ENCODE results near the gene MYO9B.

MYO9B gene

GRCh38 chr19:17254636-17255035, 179.1 kb downstream of the MYO9B start:
- no peak overlapping the region for H3K9ac ChIP-seq (ENCODE audit: low read length)
- H3K4me1 ChIP-seq (ENCODE audit: control insufficient read depth in 1 of 2, insufficient read depth in 2 of 2, low read length in 2 of 2): peaks cover 7 to 15% of the 10 kb centered on the region in 2 experiments
- no peak for DNase-seq
- peaks cover 2% of the 10 kb centered on the region for H3K79me2 ChIP-seq (ENCODE audit: control insufficient read depth, insufficient read depth, low read length, poor library complexity)
- H3K18ac ChIP-seq (ENCODE audit: low read length): no peak overlapping the region
- no peak overlapping the region for H4K8ac ChIP-seq (ENCODE audit: low read depth, low read length)
- H2AFZ ChIP-seq (ENCODE audit: insufficient read depth, low read length, poor library complexity): no peak overlapping the region
- H3K27me3 ChIP-seq (ENCODE audit: insufficient read depth, low read length): no peaks in the 10 kb centered on the region
- H3K23ac ChIP-seq (ENCODE audit: low read length): no peak overlapping the region
- H3K14ac ChIP-seq (ENCODE audit: low read length): peak overlapping the region; percentile 37
- peaks cover 7% of the 10 kb centered on the region for H3K9me3 ChIP-seq (ENCODE audit: insufficient read depth, low read depth, low read length)
- no peak overlapping the region for H4K12ac ChIP-seq (ENCODE audit: low read depth, low read length)
- no peak overlapping the region for H4K91ac ChIP-seq (ENCODE audit: low read depth, low read length)
- H3K4me3 ChIP-seq (ENCODE audit: low read depth, low read length): no peak overlapping the region
- H3K36me3 ChIP-seq (ENCODE audit: control insufficient read depth in 1 of 2, insufficient read depth in 2 of 2, low read length in 2 of 2): peaks cover 8 to 9% of the 10 kb centered on the region in 2 experiments
- H2BK5ac ChIP-seq (ENCODE audit: low read depth, low read length, poor library complexity): no peak overlapping the region
- H2BK12ac ChIP-seq (ENCODE audit: low read length): peak overlapping the region; percentile 71
- no peak overlapping the region for H3K4me2 ChIP-seq (ENCODE audit: low read length)
- H2AK5ac ChIP-seq (ENCODE audit: low read length): peak overlapping the region; percentile 64
- peaks cover 14% of the 10 kb centered on the region for H3K79me1 ChIP-seq (ENCODE audit: low read length)
- no peak overlapping the region for H3K4ac ChIP-seq (ENCODE audit: low read depth, low read length)
- H2BK120ac ChIP-seq (ENCODE audit: insufficient read depth, low read length, poor library complexity): peak overlapping the region; percentile 20
- no CpG with 5 or more reads among the region's 10 CpGs for WGBS (ENCODE audit: extremely low coverage, insufficient coverage, insufficient read length)
- H3K27ac ChIP-seq (ENCODE audit: low read depth, low read length): no peak overlapping the region

GRCh38 chr19:17255150-17255621, 179.6 kb downstream of the MYO9B start:
- Histone ChIP-seq H3K4me3 (ENCODE audit: low read depth, low read length) (peak overlapping the region; percentile 5), H3K4me2 (ENCODE audit: low read length) (no peak overlapping the region), H3K4me1 (ENCODE audit: control insufficient read depth in 1 of 2, insufficient read depth in 2 of 2, low read length in 2 of 2) (peaks cover 2 to 10% of the 10 kb centered on the region in 2 experiments), H3K9me3 (ENCODE audit: insufficient read depth, low read depth, low read length) (peaks cover 9% of the 10 kb centered on the region), H3K79me1 (ENCODE audit: low read length) (peaks cover 8% of the 10 kb centered on the region), H2AK5ac (ENCODE audit: low read length) (peak overlapping the region; percentile 10), H3K36me3 (ENCODE audit: control insufficient read depth in 1 of 2, insufficient read depth in 2 of 2, low read length in 2 of 2) (peaks cover 8 to 11% of the 10 kb centered on the region in 2 experiments), H2BK120ac (ENCODE audit: insufficient read depth, low read length, poor library complexity) (peak overlapping the region; percentile 20), H2BK5ac (ENCODE audit: low read depth, low read length, poor library complexity) (no peak overlapping the region), H3K27ac (ENCODE audit: low read depth, low read length) (no peak overlapping the region), H3K23ac (ENCODE audit: low read length) (no peak overlapping the region), H4K91ac (ENCODE audit: low read depth, low read length) (peak overlapping the region; percentile 41), H2BK12ac (ENCODE audit: low read length) (peak overlapping the region; percentile 28), H2AFZ (ENCODE audit: insufficient read depth, low read length, poor library complexity) (peak overlapping the region; percentile 12), H3K14ac (ENCODE audit: low read length) (peak overlapping the region; percentile 14), H4K12ac (ENCODE audit: low read depth, low read length) (no peak overlapping the region), H3K79me2 (ENCODE audit: control insufficient read depth, insufficient read depth, low read length, poor library complexity) (no peaks in the 10 kb centered on the region), H3K27me3 (ENCODE audit: insufficient read depth, low read length) (no peaks in the 10 kb centered on the region), H3K9ac (ENCODE audit: low read length) (no peak overlapping the region), H4K8ac (ENCODE audit: low read depth, low read length) (peak overlapping the region; percentile 37), H3K18ac (ENCODE audit: low read length) (peak overlapping the region; percentile 12), H3K4ac (ENCODE audit: low read depth, low read length) (no peak overlapping the region)
- peak in 1 of 2 donors; percentile 43 for DNase-seq
- WGBS (ENCODE audit: extremely low coverage, insufficient coverage, insufficient read length): no CpG with 5 or more reads among the region's 18 CpGs

DNA sequence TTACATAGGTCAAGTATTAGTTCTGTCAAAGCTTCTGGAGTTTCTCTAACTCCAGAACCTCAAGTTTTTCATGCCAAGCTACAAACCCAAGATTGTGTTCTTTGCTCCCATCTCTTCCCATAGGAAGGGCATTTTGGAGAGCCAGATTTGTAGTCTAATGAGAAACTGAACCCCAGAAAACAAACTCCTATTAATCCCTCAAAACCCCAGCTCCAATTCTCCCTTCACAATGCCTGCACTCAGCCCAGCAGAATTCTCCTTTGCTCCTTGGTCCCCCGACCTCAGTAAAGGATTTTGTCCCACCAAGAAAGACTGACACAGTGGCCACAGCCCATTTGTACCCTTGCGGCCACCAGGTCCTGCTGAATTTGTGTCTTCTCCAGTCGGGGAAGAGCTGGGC, 180.6 kb downstream of the MYO9B start:
- Histone ChIP-seq H2AFZ (ENCODE audit: insufficient read depth, low read length, poor library complexity) (no peak overlapping the region), H3K27me3 (ENCODE audit: insufficient read depth, low read length) (no peaks in the 10 kb centered on the region), H3K79me2 (ENCODE audit: control insufficient read depth, insufficient read depth, low read length, poor library complexity) (no peaks in the 10 kb centered on the region), H3K4me2 (ENCODE audit: low read length) (no peak overlapping the region), H3K4me1 (ENCODE audit: control insufficient read depth in 1 of 2, insufficient read depth in 2 of 2, low read length in 2 of 2) (peaks cover 0 to 8% of the 10 kb centered on the region in 2 experiments), H3K4me3 (ENCODE audit: low read depth, low read length) (no peak overlapping the region), H3K4ac (ENCODE audit: low read depth, low read length) (no peak overlapping the region), H2BK12ac (ENCODE audit: low read length) (no peak overlapping the region), H4K8ac (ENCODE audit: low read depth, low read length) (no peak overlapping the region), H4K91ac (ENCODE audit: low read depth, low read length) (peak overlapping the region; percentile 4), H3K36me3 (ENCODE audit: control insufficient read depth in 1 of 2, insufficient read depth in 2 of 2, low read length in 2 of 2) (peaks cover 8 to 11% of the 10 kb centered on the region in 2 experiments), H3K79me1 (ENCODE audit: low read length) (peaks cover 5% of the 10 kb centered on the region), H3K23ac (ENCODE audit: low read length) (no peak overlapping the region), H2BK120ac (ENCODE audit: insufficient read depth, low read length, poor library complexity) (no peak overlapping the region), H2BK5ac (ENCODE audit: low read depth, low read length, poor library complexity) (no peak overlapping the region), H2AK5ac (ENCODE audit: low read length) (no peak overlapping the region), H3K14ac (ENCODE audit: low read length) (no peak overlapping the region), H3K9ac (ENCODE audit: low read length) (no peak overlapping the region), H3K18ac (ENCODE audit: low read length) (no peak overlapping the region), H4K12ac (ENCODE audit: low read depth, low read length) (no peak overlapping the region), H3K9me3 (ENCODE audit: insufficient read depth, low read depth, low read length) (peaks cover 9% of the 10 kb centered on the region), H3K27ac (ENCODE audit: low read depth, low read length) (no peak overlapping the region)
- no CpG with 5 or more reads among the region's 3 CpGs for WGBS (ENCODE audit: extremely low coverage, insufficient coverage, insufficient read length)
- no peak for DNase-seq

- no peaks in the 10 kb centered on the region for H3K79me2 ChIP-seq (ENCODE audit: control insufficient read depth, insufficient read depth, low read length, poor library complexity)
- H2BK5ac ChIP-seq (ENCODE audit: low read depth, low read length, poor library complexity): no peak overlapping the region
- no peak overlapping the region for H4K91ac ChIP-seq (ENCODE audit: low read depth, low read length)
- no peak overlapping the region for H3K4ac ChIP-seq (ENCODE audit: low read depth, low read length)
- peaks cover 12% of the 10 kb centered on the region for H3K79me1 ChIP-seq (ENCODE audit: low read length)
- DNase-seq: no peak
- no peak overlapping the region for H4K8ac ChIP-seq (ENCODE audit: low read depth, low read length)
- H4K12ac ChIP-seq (ENCODE audit: low read depth, low read length): no peak overlapping the region
- no peak overlapping the region for H3K4me2 ChIP-seq (ENCODE audit: low read length)
- no CpG with 5 or more reads among the region's 9 CpGs for WGBS (ENCODE audit: extremely low coverage, insufficient coverage, insufficient read length)
- H3K18ac ChIP-seq (ENCODE audit: low read length): no peak overlapping the region
- H3K9ac ChIP-seq (ENCODE audit: low read length): no peak overlapping the region
- no peaks in the 10 kb centered on the region for H3K27me3 ChIP-seq (ENCODE audit: insufficient read depth, low read length)
- H2AFZ ChIP-seq (ENCODE audit: insufficient read depth, low read length, poor library complexity): no peak overlapping the region
- H3K4me1 ChIP-seq (ENCODE audit: control insufficient read depth in 1 of 2, insufficient read depth in 2 of 2, low read length in 2 of 2): peaks cover 4 to 8% of the 10 kb centered on the region in 2 experiments
- H3K9me3 ChIP-seq (ENCODE audit: insufficient read depth, low read depth, low read length): peaks cover 9% of the 10 kb centered on the region
- no peak overlapping the region for H3K14ac ChIP-seq (ENCODE audit: low read length)
- no peak overlapping the region for H2BK120ac ChIP-seq (ENCODE audit: insufficient read depth, low read length, poor library complexity)
- H2AK5ac ChIP-seq (ENCODE audit: low read length): no peak overlapping the region
- no peak overlapping the region for H3K23ac ChIP-seq (ENCODE audit: low read length)
- H2BK12ac ChIP-seq (ENCODE audit: low read length): no peak overlapping the region
- H3K36me3 ChIP-seq (ENCODE audit: control insufficient read depth in 1 of 2, insufficient read depth in 2 of 2, low read length in 2 of 2): peaks cover 8 to 11% of the 10 kb centered on the region in 2 experiments
- H3K4me3 ChIP-seq (ENCODE audit: low read depth, low read length): no peak overlapping the region
- H3K27ac ChIP-seq (ENCODE audit: low read depth, low read length): no peak overlapping the region
These were observed 183.7 kb downstream of the MYO9B start for GRCh38 chr19:17259118-17259780.

Data from trophoblast cell (in vitro differentiated cells and primary cell).